Suprapubic skin (tissue), 4 donors: ENCODE results near the gene ACER3. TPM values are rescaled to one million over a fixed set of nuclear protein-coding genes. Genes with fewer than 3 reads are reported as not detected.

ENCODE experiments used
- DNase-seq, 2 donors: peaks; one replicate each; pipeline ENCODE4 v3.0.0-alpha.2; 2019; ENCODE audit warnings: low spot score in 2 of 2
- H3K27ac ChIP-seq: fragments of 200-600 bp; sonication (generic); one replicate; pipeline ENCODE4 v1.5.1; 2019
- H3K27me3 ChIP-seq: fragments of 200-600 bp; sonication (generic); one replicate; pipeline ENCODE4 v1.5.1; 2019
- H3K36me3 ChIP-seq: fragments of 200-600 bp; sonication (generic); one replicate; pipeline ENCODE4 v1.5.1; 2019
- H3K4me1 ChIP-seq: fragments of 200-600 bp; sonication (generic); one replicate; pipeline ENCODE4 v1.5.1; 2019
- H3K4me3 ChIP-seq: fragments of 200-600 bp; sonication (generic); one replicate; pipeline ENCODE4 v1.5.1; 2019; ENCODE audit warnings: mild to moderate bottlenecking
- H3K9me3 ChIP-seq: fragments of 200-600 bp; sonication (generic); one replicate; pipeline ENCODE4 v1.5.1; 2019
- CTCF ChIP-seq, 2 donors: fragments of 200-600 bp in 1 of 2; fragments of 450-650 bp in 1 of 2; sonication (generic) in 1 of 2; IDR thresholded peaks; one replicate each; pipeline ENCODE4 v1.5.1; 2016 to 2019; ENCODE audit warnings: antibody characterized with exemption in 2 of 2, mild to moderate bottlenecking in 1 of 2, moderate library complexity in 1 of 2
- EP300 ChIP-seq: sonication (generic); formaldehyde crosslinking; IDR thresholded peaks from one replicate; pipeline ENCODE4 v1.6.1; 2017; ENCODE audit warnings: antibody characterized with exemption
- POLR2A ChIP-seq, 2 donors: fragments of 450-650 bp; IDR thresholded peaks; one replicate each; pipeline ENCODE4 v1.6.1; 2017; ENCODE audit warnings: antibody characterized with exemption in 2 of 2, mild to moderate bottlenecking in 2 of 2, moderate library complexity in 2 of 2
- POLR2AphosphoS5 ChIP-seq, 3 donors: sonication (generic); formaldehyde crosslinking; IDR thresholded peaks; one replicate each; pipeline ENCODE4 v1.6.1; 2017; ENCODE audit warnings: antibody characterized with exemption in 3 of 3
- WGBS: methylation state at CpG from one replicate; pipeline ENCODE4 v1.1.5; 2018; 5-methylcytosine and 5-hydroxymethylcytosine counted together
- total RNA-seq, 4 donors: library from RNA; depleted of rRNA; stranded (reverse); fragments of >200 nt; gene quantifications; one replicate each; pipeline ENCODE4 v1.1.0, GENCODE V29; 2016

ACER3 gene
- total RNA-seq, 4 donors from 2014 or later, result 8.9 to 10.1 (median 9.5) TPM

GRCh38 chr11:77051511-77051910, 190.8 kb downstream of the ACER3 start:
- peaks cover 5% of the 10 kb centered on the region for H3K9me3 ChIP-seq
- H3K27me3 ChIP-seq, result no peaks in the 10 kb centered on the region
- 82% methylated on average over 3 of the region's 3 CpGs for WGBS
- no peak overlapping the region for H3K27ac ChIP-seq
- TF ChIP-seq POLR2A (IDR thresholded peaks at IDR 0.05), result no peak
- no peak for TF ChIP-seq EP300
- no peak for TF ChIP-seq CTCF (IDR thresholded peaks at IDR 0.05)
- no peak for TF ChIP-seq POLR2AphosphoS5 (IDR thresholded peaks at IDR 0.05)
- no peak for DNase-seq
- peaks cover 4% of the 10 kb centered on the region for H3K4me1 ChIP-seq
- no peaks in the 10 kb centered on the region for H3K36me3 ChIP-seq
- no peak overlapping the region for H3K4me3 ChIP-seq

- WGBS, result 81% methylated on average over 7 of the region's 7 CpGs
- Histone ChIP-seq H3K27ac (no peak overlapping the region), H3K36me3 (no peaks in the 10 kb centered on the region), H3K9me3 (peaks cover 7% of the 10 kb centered on the region), H3K4me3 (no peak overlapping the region), H3K27me3 (no peaks in the 10 kb centered on the region), H3K4me1 (no peaks in the 10 kb centered on the region)
- TF ChIP-seq CTCF (IDR thresholded peaks at IDR 0.05) (no peak), POLR2AphosphoS5 (IDR thresholded peaks at IDR 0.05) (no peak), EP300 (no peak), POLR2A (IDR thresholded peaks at IDR 0.05) (no peak)
- no peak for DNase-seq
Measured at GRCh38 chr11:77052518-77052917, 191.8 kb downstream of the ACER3 start.

- Histone ChIP-seq H3K36me3 (no peaks in the 10 kb centered on the region), H3K4me1 (no peaks in the 10 kb centered on the region), H3K27ac (no peak overlapping the region), H3K27me3 (no peaks in the 10 kb centered on the region), H3K9me3 (peaks cover 7% of the 10 kb centered on the region), H3K4me3 (no peak overlapping the region)
- DNase-seq, result peak in 1 of 2 donors; percentile 49
- 85% methylated on average over 14 of the region's 14 CpGs for WGBS
- TF ChIP-seq POLR2AphosphoS5 (IDR thresholded peaks at IDR 0.05) (no peak), CTCF (IDR thresholded peaks at IDR 0.05) (no peak), POLR2A (IDR thresholded peaks at IDR 0.05) (no peak), EP300 (no peak)
Measured at GRCh38 chr11:77053217-77054015, 192.7 kb downstream of the ACER3 start.

GRCh38 chr11:77054084-77054483, 193.4 kb downstream of the ACER3 start:
- no peaks in the 10 kb centered on the region for H3K4me1 ChIP-seq
- TF ChIP-seq POLR2AphosphoS5 (IDR thresholded peaks at IDR 0.05) (no peak), EP300 (no peak), POLR2A (IDR thresholded peaks at IDR 0.05) (no peak), CTCF (IDR thresholded peaks at IDR 0.05) (no peak)
- H3K4me3 ChIP-seq, result no peak overlapping the region
- H3K9me3 ChIP-seq, result peaks cover 7% of the 10 kb centered on the region
- WGBS, result 82% methylated on average over 1 of the region's 1 CpG
- H3K27ac ChIP-seq, result no peak overlapping the region
- no peaks in the 10 kb centered on the region for H3K27me3 ChIP-seq
- DNase-seq, result no peak
- H3K36me3 ChIP-seq, result no peaks in the 10 kb centered on the region

GRCh38 chr11:77055101-77055561, 194.4 kb downstream of the ACER3 start:
- no peaks in the 10 kb centered on the region for H3K4me1 ChIP-seq
- 67% methylated on average over 2 of the region's 2 CpGs for WGBS
- H3K27ac ChIP-seq, result no peak overlapping the region
- DNase-seq, result no peak
- H3K4me3 ChIP-seq, result no peak overlapping the region
- H3K36me3 ChIP-seq, result no peaks in the 10 kb centered on the region
- H3K27me3 ChIP-seq, result no peaks in the 10 kb centered on the region
- peaks cover 7% of the 10 kb centered on the region for H3K9me3 ChIP-seq
- no peak for TF ChIP-seq EP300
- no peak for TF ChIP-seq CTCF (IDR thresholded peaks at IDR 0.05)
- TF ChIP-seq POLR2A (IDR thresholded peaks at IDR 0.05), result no peak
- no peak for TF ChIP-seq POLR2AphosphoS5 (IDR thresholded peaks at IDR 0.05)
